OCI-LY3 (cell line): ENCODE data around the gene FLOT2.

ENCODE experiments used
- EZH2phosphoT487 ChIP-seq: fragments of 200-600 bp; shearing (Covaris generic); IDR thresholded peaks from 2 replicates; pipeline ENCODE4 v1.6.1; 2018; ENCODE audit warnings: antibody characterized with exemption, mixed run types, low read depth
- TF ChIP-seq, protein P1 (sequence below): fragments of 200-600, 300-600 bp; sonication (generic); IDR thresholded peaks from 2 replicates; pipeline ENCODE4 v1.5.1; 2014; ENCODE audit warnings: antibody characterized with exemption, low read length, low read depth

- TF ChIP-seq, protein P1, sequence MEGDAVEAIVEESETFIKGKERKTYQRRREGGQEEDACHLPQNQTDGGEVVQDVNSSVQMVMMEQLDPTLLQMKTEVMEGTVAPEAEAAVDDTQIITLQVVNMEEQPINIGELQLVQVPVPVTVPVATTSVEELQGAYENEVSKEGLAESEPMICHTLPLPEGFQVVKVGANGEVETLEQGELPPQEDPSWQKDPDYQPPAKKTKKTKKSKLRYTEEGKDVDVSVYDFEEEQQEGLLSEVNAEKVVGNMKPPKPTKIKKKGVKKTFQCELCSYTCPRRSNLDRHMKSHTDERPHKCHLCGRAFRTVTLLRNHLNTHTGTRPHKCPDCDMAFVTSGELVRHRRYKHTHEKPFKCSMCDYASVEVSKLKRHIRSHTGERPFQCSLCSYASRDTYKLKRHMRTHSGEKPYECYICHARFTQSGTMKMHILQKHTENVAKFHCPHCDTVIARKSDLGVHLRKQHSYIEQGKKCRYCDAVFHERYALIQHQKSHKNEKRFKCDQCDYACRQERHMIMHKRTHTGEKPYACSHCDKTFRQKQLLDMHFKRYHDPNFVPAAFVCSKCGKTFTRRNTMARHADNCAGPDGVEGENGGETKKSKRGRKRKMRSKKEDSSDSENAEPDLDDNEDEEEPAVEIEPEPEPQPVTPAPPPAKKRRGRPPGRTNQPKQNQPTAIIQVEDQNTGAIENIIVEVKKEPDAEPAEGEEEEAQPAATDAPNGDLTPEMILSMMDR: no peak
- no peak for TF ChIP-seq EZH2phosphoT487
These were observed 7.5 kb downstream of the FLOT2 start for GRCh38 chr17:28889996-28890395.
